HG03280 (cell line): Measurements from ENCODE around the gene GFRA1.

Source experiments
- ATAC-seq: cut with Tn5 transposase; IDR thresholded peaks from one replicate; pipeline ENCODE4 v1.9.1; 2021; ENCODE audit warnings: mild to moderate bottlenecking, moderate library complexity; ENCODE audit not compliant: unreplicated experiment

GFRA1 gene

DNA sequence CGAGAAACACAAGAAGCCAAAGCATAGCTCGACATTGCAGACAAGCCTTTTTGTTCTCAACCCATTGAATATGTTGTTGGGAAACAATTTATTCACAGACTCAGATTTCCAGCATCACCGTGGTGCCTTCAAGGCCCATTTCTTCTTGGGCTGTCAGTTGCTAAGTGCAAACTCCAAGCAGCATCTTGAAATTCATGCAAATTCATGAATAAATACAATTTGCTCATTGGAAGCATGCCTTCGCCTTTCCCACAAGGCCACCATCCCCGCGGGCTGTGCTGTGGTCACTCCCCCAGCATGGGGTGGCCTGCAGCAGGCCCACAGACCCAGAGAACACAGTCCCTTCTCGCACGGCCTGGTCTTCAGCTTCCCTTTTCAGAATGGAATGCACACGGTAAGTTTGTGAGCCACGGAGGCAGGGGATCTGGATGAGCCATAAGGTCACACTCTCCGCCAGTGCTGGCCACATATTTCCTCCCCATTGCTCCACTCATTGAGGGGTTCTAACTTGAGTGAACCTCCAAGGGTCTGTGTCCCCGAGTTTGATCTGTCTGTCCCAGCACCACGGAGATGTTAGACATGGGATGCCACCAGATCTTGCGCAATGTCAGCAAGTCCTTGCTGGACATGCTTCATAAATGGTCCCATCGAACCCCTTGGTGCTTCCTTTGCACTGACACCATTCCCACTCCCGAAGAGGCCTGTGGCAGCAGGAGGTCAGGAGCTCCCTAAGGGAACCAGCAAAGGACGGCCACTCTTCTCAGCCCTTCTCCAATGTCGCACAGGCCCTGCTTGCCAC, 109.5 kb downstream of the GFRA1 start:
- no peak for ATAC-seq

DNA sequence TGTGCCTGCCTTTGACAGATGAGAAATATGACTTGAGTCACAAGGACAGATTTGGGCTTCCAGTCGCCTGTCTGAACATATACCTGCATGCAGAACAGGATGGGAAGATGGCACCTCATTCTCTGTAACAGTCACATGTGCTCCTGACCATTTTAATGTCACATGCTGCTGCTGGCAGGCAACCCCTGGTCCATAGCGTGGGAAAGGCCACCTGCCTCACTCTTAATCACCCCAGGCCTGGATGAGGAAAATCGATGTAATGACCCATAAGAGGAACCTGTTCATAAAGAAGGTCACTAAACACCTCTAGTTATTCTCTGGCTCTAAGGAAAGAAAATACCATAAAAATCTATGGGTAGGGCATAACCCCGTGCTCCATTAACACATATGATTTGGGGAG, 110.2 kb downstream of the GFRA1 start:
- ATAC-seq: no peak

DNA sequence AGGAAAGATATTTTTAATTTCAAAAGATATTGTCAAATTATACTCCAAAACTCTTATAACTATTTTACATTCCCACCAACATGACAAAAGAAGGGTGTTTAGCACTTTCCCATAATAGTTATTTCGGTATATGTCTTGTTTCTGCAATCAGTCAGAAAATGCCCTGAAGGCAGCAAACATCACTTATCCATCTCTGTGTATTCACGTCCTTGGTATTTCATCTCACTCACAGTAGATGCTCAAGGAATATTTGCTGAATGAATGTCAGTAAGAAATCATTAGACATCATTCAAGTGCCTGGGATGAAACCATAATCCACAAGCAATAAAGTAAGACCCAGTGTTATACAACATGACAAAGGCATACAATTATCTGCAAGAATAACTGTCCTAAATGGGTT, 112.7 kb downstream of the GFRA1 start:
- no peak for ATAC-seq

DNA sequence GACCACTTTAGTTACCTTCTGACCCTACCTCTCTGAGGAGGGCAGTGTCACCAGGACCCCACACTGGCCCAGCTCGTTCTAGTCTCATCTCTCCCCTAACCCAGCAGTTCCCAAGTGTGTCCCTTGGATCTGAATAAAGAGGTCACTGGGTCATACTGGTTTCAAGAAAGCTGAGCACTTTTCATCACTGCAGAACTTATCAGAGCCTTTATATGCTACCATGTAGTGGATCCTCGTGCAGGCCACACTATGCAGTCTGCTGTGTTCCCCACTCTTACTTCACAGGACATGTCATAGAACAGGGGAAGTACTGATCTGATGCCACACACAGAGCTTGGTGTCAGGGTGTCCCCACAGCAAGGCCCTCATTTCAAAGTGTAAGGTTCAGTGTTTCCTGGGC, 113.8 kb downstream of the GFRA1 start:
- ATAC-seq: no peak

DNA sequence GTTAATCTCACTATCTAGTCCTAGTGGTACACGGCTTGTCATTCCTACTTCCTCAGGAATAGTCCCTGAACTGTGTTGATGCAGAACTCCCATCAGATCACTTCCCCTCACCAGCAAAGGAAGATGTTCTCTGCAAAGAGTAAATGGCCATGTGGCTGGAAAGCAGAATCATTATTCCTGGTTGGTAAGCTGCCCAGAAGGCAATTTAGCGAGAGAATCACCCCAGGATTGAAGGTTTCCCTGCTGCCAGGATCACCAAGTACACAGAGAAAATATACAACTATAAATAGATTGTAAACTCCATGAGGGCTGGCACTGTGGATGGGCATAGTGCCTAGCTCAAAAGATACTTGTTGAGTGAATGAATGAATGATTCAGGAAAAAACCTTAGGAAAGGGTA, 115.0 kb downstream of the GFRA1 start:
- ATAC-seq: no peak

DNA sequence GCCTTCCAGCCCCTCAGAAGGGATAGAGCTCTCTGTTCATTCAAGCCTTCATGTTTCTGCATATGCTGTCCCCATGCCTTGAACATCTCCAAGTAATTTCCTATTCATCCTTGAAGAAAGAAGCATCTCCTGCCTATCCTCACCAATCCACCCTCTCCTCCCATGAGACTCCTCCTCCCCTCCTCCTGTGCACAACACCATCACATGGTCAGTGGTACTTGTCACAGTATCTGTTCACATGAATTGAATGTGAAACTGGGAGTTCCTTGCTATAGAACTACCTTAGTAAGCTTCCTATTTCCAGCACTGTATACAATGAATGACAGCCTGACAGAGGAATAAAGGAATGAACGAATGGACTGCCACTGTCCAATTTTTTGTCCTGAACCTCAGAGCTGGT, 115.5 kb downstream of the GFRA1 start:
- ATAC-seq: no peak

DNA sequence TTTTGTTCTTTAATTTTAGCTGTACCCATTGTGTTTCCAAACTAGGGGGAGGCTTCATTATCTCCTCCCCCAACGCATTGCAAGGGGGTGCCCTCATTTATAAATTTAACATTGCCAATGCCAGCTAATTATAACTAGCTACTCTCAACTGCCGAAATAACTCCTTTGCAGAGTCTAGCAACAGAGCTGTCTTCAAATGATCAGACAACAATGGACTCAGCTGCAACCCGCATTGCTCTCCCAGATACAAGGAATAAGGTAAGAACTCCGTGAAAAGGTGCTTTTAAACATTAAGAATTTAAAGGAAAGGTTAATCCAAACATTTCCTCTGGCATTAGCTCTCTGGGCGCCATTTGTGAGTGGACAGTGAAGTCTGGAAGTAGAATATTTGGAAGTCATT, 116.2 kb downstream of the GFRA1 start:
- ATAC-seq: no peak

DNA sequence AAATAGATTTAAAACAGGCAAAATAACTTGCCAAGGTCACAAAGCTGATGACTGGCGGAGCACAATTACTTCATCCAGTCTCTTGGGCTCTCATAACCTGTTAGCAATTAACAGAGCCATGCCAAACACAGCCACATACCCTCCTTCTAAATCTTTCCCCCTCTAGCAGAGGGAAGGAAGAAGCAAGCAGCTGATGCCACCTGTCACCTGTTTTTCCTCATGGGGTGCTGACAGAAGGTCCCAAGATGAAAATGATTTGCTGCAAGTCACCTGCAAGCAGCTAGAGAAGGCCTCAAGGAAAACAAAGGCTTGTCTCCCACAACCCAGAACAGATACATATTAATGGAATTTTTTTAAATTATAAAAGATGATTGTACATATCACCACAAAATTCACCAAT, 117.8 kb downstream of the GFRA1 start:
- ATAC-seq: no peak

DNA sequence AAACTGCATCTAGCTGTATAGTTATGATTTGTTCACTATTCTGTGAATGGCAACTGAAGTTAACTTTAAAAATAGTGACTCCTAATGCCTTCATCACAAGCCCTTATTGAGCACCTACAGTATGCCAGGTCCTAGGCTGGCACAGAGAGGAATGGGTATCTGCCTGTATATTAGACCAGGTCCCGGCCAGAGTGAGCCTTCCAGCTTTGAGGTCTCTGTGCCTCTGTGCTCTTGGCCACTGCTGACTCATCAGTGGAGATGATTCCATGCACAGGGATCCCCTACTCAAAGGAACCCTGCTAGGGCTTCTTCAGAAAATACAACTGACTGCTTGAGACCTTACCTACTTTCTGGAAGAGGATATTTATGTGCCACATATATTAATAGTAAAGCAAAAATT, 118.4 kb downstream of the GFRA1 start:
- no peak for ATAC-seq

DNA sequence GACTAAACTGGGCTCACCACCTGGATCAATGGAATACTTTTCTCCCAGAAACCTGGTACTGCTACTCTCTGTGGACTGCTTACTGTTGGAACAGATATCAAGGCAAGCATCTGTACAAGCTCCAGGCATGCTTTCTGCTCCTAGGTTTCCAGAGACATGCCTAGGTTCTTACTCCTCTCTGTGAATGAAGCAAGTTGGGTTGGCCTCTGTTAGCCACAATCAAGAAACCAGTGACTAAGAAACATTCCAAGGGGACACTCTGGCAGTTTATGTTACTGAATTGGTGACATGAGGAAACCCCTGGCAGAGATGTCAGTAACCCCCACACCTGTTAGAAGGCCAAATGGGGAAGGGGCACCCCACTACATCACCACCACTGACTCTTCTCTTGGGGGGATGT, 121.9 kb downstream of the GFRA1 start:
- no peak for ATAC-seq

DNA sequence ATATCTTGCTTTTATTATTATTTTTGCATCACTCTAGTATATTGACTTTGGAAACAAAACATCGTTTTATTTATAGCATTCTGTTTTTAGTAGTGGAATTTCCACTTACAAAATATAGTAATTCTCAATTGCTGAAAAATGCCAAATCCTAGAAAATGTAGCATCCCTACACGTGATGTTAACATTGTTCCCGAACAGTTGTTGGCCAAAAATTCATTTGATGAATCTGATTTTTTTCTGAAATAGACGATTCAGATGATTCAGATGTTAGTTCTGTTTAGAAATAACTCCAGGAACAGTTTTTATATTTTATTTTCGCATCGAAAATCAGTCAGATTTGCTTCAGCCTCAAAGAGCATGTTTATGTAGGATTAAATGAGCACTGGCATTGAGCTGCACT, 122.4 kb downstream of the GFRA1 start:
- ATAC-seq: no peak

DNA sequence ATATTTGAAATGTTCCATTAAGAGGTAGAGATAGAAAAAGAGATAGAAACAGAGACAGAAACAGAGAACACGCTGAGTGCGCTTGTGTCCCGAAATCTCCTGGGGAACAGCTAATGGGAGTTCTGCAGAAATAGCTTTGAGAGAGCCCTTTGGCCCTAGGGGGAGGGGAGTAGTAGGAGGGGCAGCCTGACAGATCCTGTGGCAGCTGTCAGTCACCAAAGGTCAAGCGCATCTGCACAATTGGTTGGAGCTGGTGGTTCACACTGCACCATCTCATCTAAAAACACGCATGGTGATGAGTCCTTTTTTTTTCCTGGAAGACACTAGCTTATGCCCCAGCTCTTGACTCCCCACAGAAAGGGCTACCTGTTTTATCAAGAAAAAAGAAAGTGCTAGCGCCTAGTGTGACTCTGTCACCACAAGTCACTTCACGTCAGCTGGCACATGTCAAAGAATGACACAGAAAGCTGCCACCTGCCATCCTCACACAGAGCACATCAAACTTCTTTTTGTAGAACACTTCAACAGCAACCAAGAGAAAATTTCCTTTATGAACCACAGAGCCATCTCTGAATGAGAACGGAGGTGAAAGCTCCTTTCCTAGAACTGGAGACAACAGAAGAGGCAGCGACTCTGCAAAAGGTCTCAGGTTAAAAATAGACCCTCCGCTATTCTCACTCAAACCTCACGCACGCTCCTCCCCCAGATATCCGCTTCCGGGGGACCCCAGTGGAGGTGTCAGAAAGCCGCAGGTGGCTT, 125.7 kb downstream of the GFRA1 start:
- ATAC-seq: no peak

DNA sequence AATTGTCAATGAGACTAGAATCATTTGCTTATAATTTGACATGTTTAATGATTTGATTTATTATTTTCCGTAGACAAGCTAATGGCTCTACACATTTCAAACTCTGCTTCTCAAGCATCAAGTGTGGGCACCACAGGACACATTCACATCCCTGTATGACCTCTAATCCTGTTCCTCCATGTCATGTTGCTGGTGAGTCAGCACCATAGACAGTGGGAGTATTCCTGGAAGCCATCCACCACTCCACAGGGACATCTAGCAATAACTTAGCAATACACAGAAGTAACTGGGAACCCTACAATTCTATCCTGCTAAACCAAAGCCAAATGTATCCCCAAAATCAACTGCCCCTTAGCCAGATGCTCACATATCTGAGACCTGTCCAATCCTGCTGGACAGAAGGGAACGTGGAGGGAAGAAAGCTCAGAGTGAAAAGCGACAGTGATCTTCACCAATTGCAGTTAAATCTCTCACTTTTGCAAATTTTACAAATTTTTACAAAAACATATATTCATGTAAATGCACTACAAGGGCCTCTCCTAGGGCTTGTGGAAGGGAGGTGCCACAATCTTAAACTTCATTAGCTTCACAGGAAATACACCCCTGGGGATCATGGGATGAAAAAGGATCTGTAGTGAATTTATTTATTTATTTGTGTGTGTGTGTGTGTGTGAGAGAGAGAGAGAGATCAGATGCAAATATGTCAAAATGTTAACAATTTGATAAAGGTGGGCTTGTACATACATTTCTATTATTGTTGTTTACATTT, 126.5 kb downstream of the GFRA1 start:
- no peak for ATAC-seq

DNA sequence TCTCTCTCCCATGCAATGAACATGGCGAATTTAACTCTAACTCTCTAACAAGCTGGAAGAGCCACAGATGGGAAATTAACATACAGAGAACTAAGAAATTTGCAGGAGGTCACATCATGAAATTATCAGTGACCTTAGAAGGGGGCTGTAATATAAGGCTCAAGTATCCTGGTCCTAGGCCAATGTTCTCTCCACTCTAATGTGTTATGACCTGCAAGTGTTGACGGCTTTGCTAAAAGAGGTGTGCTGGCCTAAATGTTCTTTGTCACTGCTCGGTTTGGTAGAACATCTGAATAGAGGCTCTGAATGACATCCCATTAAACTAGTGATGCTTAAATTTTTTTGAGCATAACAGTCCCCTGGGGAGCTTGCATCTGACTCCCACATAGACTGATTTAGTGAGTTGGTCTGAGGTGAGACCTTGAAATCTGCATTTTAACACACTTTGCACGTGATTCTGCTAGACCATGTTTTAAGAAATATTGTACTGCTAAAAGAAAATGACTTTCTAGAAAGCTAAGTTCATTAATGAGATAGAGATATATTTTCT, 129.3 kb downstream of the GFRA1 start:
- no peak for ATAC-seq

DNA sequence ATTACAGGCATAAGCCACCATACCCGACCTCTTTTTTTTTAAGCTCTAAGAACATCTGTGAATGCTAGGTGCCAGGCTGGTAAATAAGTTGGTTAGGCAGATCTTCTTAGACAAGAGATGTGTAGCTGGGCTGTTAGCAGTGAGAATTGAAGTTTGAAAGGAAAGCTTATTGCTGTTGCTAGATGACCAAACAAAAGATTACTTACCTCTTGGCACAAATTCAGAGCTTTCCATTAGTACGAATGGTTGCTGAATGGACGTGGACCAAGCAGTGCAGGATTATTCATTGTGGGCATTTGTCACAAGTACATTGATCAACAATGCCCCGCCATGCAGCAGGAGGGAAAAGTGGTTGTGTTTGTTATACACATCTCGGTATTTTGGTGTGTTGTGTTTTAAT, 131.2 kb downstream of the GFRA1 start:
- no peak for ATAC-seq

DNA sequence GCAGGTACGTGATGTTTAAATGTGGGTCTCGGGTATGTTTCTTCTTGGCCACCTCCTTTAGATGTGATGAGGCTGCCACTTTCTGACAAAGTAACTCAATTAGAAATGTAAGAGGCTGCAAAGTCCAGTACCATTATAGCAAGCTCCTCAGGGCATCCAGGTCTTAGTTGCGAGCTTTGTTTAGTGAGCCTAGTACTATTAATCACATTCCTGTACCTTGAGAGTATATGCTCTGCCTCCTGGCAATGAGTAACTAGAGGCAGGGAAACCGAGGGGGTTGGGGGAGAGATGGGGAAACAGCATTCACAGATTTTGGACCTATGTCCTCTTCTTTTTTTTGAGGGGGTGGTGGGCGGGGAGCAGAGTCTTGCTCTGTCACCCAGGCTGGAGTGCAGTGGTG, 131.8 kb downstream of the GFRA1 start:
- no peak for ATAC-seq

DNA sequence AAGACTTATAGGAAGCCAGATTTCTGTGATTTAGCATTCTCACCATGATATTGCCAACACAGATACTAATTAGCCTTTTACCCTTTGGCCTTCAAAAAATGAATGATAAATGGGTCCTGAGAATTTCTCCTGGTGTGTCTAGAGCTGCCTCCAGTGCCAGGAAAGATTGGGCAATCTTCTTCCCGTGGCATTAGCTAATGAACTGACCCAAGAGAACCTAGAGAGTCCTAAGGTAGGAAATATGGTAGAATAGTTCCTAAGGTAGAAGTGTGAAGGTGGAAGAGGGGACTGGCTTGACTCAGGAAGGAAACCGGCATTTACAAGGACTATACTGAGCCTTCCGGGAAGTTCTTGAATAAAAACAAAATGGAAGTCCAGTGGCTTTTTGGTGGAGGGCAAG, 133.1 kb downstream of the GFRA1 start:
- ATAC-seq: no peak

DNA sequence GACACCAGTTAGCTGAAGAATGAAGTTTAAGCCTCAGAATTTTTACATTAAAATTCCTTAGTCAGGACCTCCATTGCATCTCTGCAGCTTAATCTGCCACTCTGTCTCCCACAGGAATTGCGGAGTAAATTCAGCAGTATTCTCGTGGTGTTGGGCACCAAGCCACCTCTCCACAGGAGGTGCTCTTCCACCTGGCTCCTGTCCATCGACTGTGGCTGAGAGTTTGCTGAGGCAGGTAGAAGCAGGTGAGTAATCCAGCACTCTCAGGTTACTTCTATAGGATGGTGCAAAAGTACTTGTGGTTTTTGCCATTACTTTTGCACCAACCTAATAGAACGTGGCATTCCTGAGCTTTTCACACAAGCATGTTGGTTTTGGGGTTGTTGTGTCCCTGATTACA, 134.1 kb downstream of the GFRA1 start:
- ATAC-seq: no peak

DNA sequence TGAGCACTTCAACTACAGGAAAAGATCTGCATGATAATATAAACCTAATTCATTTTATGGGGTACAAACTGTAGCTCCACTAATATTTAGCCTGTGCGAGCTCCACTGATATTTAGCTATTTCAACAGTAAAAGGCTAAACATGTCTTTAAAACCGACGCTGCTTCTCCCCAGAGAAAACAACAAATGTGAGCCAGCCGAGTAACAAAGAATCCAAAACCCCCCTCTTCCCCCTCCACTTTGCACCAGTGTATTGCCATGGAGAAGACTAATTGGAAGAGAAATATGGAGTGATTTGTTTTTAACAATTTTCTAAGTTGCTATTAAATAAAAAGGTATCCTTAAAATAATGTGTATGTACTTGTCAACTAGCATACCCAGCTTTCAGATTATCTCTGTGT, 136.7 kb downstream of the GFRA1 start:
- ATAC-seq: no peak

DNA sequence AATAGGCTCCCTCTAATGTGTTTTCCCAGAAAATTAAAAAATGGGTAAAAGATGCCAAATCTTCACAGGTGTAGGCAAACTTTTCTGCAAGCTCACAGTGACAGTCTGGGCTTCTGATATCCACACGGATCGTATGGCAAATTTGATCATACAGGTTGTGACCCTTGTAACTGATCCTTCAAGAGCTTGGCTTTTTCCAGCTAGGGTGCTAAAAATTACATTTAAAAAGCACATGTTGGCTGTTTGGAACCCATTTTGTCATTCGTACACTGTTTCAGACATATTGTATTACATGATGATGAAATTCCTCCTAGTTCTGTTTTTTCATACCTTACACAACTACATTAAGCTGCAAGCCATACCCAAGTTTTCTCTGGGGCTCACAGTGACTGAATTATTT, 138.7 kb downstream of the GFRA1 start:
- no peak for ATAC-seq

DNA sequence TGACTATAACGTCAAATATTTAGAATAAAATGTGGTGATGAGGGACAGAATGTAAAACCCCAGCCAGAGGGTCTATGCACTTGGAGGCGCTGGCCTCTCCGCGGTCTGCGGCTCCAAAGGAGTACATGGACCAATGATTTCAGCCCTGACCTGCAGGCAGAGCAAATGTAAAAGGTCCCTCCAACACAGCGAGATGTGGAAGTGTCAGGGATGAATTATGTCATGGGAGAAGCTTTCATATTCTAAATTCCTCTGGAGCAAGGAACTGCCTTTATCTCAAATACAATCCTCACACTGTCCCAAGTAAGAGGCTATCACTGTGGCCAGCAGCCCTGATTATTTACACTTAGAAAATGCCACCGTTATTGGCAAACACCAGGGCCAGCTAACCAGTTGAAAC, 139.4 kb downstream of the GFRA1 start:
- ATAC-seq: no peak
